Smooth muscle cell (in vitro differentiated cells): ENCODE measurements around the gene PRR14. TPM values are rescaled to one million over a fixed set of nuclear protein-coding genes. Genes with fewer than 3 reads are reported as not detected.

Experiments
- DNase-seq: peaks from one replicate; lab custom pipeline; 2025; ENCODE audit not compliant: unreplicated experiment; lab: John Stamatoyannopoulos, UW
- H2AFZ ChIP-seq: fragments of 200-600 bp; sonication (generic); 2 replicates; pipeline ENCODE4 v1.6.0; 2016; ENCODE audit warnings: antibody characterized with exemption, low read depth, mild to moderate bottlenecking
- H3F3A ChIP-seq: fragments of 200-600 bp; sonication (generic); 2 replicates; pipeline ENCODE4 v1.6.0; 2017; ENCODE audit warnings: antibody characterized with exemption, low read depth
- H3K27ac ChIP-seq: fragments of 200-600 bp; sonication (generic); 2 replicates; pipeline ENCODE4 v1.5.1; 2016; ENCODE audit warnings: low read depth, mild to moderate bottlenecking
- H3K27me3 ChIP-seq: fragments of 200-600 bp; sonication (generic); 2 replicates; pipeline ENCODE4 v1.6.1; 2016; ENCODE audit warnings: low read depth, mild to moderate bottlenecking
- H3K36me3 ChIP-seq: fragments of 200-600 bp; sonication (generic); 2 replicates; pipeline ENCODE4 v1.5.1; 2016; ENCODE audit warnings: low read depth
- H3K4me1 ChIP-seq: fragments of 200-600 bp; sonication (generic); 2 replicates; pipeline ENCODE4 v1.5.1; 2016; ENCODE audit warnings: low read depth
- H3K4me2 ChIP-seq: fragments of 200-600 bp; sonication (generic); 2 replicates; pipeline ENCODE4 v1.6.0; 2016; ENCODE audit warnings: mild to moderate bottlenecking
- H3K4me3 ChIP-seq: fragments of 200-600 bp; sonication (generic); 2 replicates; pipeline ENCODE4 v1.5.1; 2016; ENCODE audit warnings: mild to moderate bottlenecking
- H3K79me2 ChIP-seq: fragments of 200-600 bp; sonication (generic); 2 replicates; pipeline ENCODE4 v1.6.0; 2016; ENCODE audit warnings: low read depth, mild to moderate bottlenecking
- H3K9ac ChIP-seq: fragments of 200-600 bp; sonication (generic); 2 replicates; pipeline ENCODE4 v1.6.0; 2016; ENCODE audit warnings: low read depth
- H3K9me3 ChIP-seq: fragments of 200-600 bp; sonication (generic); replicated peaks from 2 replicates; pipeline ENCODE4 v1.5.1; 2016; ENCODE audit warnings: low read depth
- H4K20me1 ChIP-seq: fragments of 200-600 bp; sonication (generic); 2 replicates; pipeline ENCODE4 v1.6.0; 2016; ENCODE audit warnings: low read depth
- CTCF ChIP-seq: fragments of 200-600 bp; sonication (generic); IDR thresholded peaks from 2 replicates; pipeline ENCODE4 v1.5.1; 2017; ENCODE audit warnings: borderline replicate concordance, mild to moderate bottlenecking, antibody characterized with exemption; ENCODE audit not compliant: insufficient read depth, poor library complexity, severe bottlenecking
- WGBS: methylation state at CpG from one replicate; pipeline ENCODE4 v1.1.7; 2016; ENCODE audit warnings: low lambda C conversion rate; 5-methylcytosine and 5-hydroxymethylcytosine counted together
- polyA plus RNA-seq: library from polyadenylated mRNA; unstranded; fragments of >200 nt; fragmentation: Nextera tagmentation; extraction: Ambion mirVana; gene quantifications from 2 replicates; pipeline ENCODE4 v1.2.1, GENCODE V29; 2016
- total RNA-seq: library from RNA; depleted of rRNA; stranded (reverse); fragments of >200 nt; gene quantifications from 2 replicates; pipeline ENCODE4 v1.2.3, GENCODE V29; 2014

Gene PRR14
- total RNA-seq (7.4 and 22.0 TPM in 2 replicates), polyA plus RNA-seq (16.7 and 26.1 TPM in 2 replicates)

- Histone ChIP-seq H3K9ac (peak within 1 kb of the TSS; percentile 65), H3K4me3 (peak within 1 kb of the TSS; percentile 95), H3K79me2 (peaks cover 8% of the 10 kb centered on the region), H3K36me3 (no peaks in the 10 kb centered on the region), H3K27ac (peak within 1 kb of the TSS; percentile 55), H3K9me3 (no peaks in the 10 kb centered on the region), H3F3A (peaks cover 10% of the 10 kb centered on the region), H4K20me1 (no peaks in the 10 kb centered on the region), H3K4me1 (peaks cover 5% of the 10 kb centered on the region), H3K27me3 (no peaks in the 10 kb centered on the region), H3K4me2 (peak within 1 kb of the TSS; percentile 98), H2AFZ (peak within 1 kb of the TSS; percentile 100)
- DNase-seq, result peak; percentile 90
- TF ChIP-seq CTCF, result no peak
- WGBS, result 5% methylated on average over 47 of the region's 53 CpGs
Measured at GRCh38 chr16:30650369-30651123, at the start of gene PRR14. Gene PRR14 (plus strand): TSS chr16:30650960. CDS start chr16:30651646, 686 bp downstream.

- no peaks in the 10 kb centered on the region for H3K27me3 ChIP-seq
- WGBS, result 94% methylated on average over 4 of the region's 4 CpGs
- H2AFZ ChIP-seq, result no peak overlapping the region
- peaks cover 9% of the 10 kb centered on the region for H3F3A ChIP-seq
- no peak for DNase-seq
- no peak overlapping the region for H3K27ac ChIP-seq
- H3K4me1 ChIP-seq, result no peaks in the 10 kb centered on the region
- H3K4me2 ChIP-seq, result no peak overlapping the region
- no peak overlapping the region for H3K9ac ChIP-seq
- TF ChIP-seq CTCF, result no peak
- no peaks in the 10 kb centered on the region for H3K79me2 ChIP-seq
- no peak overlapping the region for H3K4me3 ChIP-seq
- no peaks in the 10 kb centered on the region for H3K36me3 ChIP-seq
- H4K20me1 ChIP-seq, result no peaks in the 10 kb centered on the region
- no peaks in the 10 kb centered on the region for H3K9me3 ChIP-seq
Measured at GRCh38 chr16:30601966-30602365, 48.8 kb upstream of the PRR14 start.

GRCh38 chr16:30602616-30603277 lies 48.0 kb upstream of the PRR14 start:
- peaks cover 9% of the 10 kb centered on the region for H3F3A ChIP-seq
- H3K9ac ChIP-seq, result no peak overlapping the region
- TF ChIP-seq CTCF, result no peak
- H3K79me2 ChIP-seq, result peaks cover 5% of the 10 kb centered on the region
- H3K27ac ChIP-seq, result peak overlapping the region; percentile 19
- no peak overlapping the region for H3K4me2 ChIP-seq
- H3K4me1 ChIP-seq, result no peaks in the 10 kb centered on the region
- H2AFZ ChIP-seq, result no peak overlapping the region
- no peaks in the 10 kb centered on the region for H3K9me3 ChIP-seq
- H3K36me3 ChIP-seq, result no peaks in the 10 kb centered on the region
- no peak for DNase-seq
- no peak overlapping the region for H3K4me3 ChIP-seq
- WGBS, result 83% methylated on average over 4 of the region's 4 CpGs
- no peaks in the 10 kb centered on the region for H3K27me3 ChIP-seq
- no peaks in the 10 kb centered on the region for H4K20me1 ChIP-seq
